ENCODE results near the gene RBM7.

The RBM7 gene

GRCh38 chr11:114368918-114369680, 31.4 kb upstream of the RBM7 start:
- Histone ChIP-seq H3K27ac (ENCODE audit: insufficient read depth, low read depth, low read length, poor library complexity, severe bottlenecking) (no peak overlapping the region), H3K36me3 (ENCODE audit: control insufficient read depth, insufficient read depth, low read length) (no peaks in the 10 kb centered on the region), H3K27me3 (ENCODE audit: control insufficient read depth, insufficient read depth, low read length, poor library complexity, severe bottlenecking) (no peaks in the 10 kb centered on the region), H3K4me1 (ENCODE audit: control insufficient read depth, insufficient read depth, low read length) (no peaks in the 10 kb centered on the region), H3K9me3 (ENCODE audit: control insufficient read depth, low read length) (no peaks in the 10 kb centered on the region), H3K4me3 (ENCODE audit: insufficient read depth, low read depth, low read length) (no peak overlapping the region)
- 94 to 95% methylated on average over 5 of the region's 5 CpGs for WGBS, 2 experiments

- H3K27ac ChIP-seq (ENCODE audit: insufficient read depth, low read depth, low read length, poor library complexity, severe bottlenecking): no peak overlapping the region
- H3K4me1 ChIP-seq (ENCODE audit: control insufficient read depth, insufficient read depth, low read length): peaks cover 6% of the 10 kb centered on the region
- H3K36me3 ChIP-seq (ENCODE audit: control insufficient read depth, insufficient read depth, low read length): no peaks in the 10 kb centered on the region
- 95 to 99% methylated on average over 3 of the region's 3 CpGs for WGBS, 2 experiments
- H3K4me3 ChIP-seq (ENCODE audit: insufficient read depth, low read depth, low read length): no peak overlapping the region
- H3K27me3 ChIP-seq (ENCODE audit: control insufficient read depth, insufficient read depth, low read length, poor library complexity, severe bottlenecking): no peaks in the 10 kb centered on the region
- no peaks in the 10 kb centered on the region for H3K9me3 ChIP-seq (ENCODE audit: control insufficient read depth, low read length)
These were observed 25.4 kb upstream of the RBM7 start for GRCh38 chr11:114375052-114375451.

DNA sequence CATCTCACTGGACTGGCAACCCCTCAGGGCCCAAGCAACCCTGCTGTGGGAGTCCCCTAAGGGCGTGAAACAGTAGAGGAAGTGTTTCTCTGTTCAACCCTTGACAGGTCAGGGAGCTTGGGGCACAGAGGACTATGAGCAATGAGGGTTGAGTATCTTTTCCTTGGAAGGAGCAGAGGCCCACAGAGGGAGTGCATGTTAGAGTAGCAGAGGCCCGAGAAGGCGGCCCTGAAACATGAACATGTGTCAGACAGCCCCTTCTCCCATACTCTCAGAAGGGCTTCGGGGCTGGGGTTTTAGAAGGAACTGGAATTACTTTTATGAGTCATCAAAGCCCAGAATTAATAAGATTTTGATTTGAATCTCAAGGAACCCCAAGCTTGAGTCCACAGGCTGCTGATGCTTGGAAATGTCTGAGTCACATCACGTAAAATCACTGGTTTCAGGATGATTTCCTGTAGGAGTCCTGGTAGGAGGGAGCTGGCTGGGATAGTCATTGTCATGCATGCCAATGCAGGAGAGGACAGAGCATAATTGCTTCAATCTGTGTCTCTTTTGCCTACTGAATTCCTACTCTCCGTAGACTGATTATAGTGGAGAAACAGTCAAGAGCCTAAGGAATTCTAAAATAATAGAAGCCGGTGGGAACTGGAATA, 22.7 kb upstream of the RBM7 start:
- H3K4me3 ChIP-seq (ENCODE audit: insufficient read depth, low read depth, low read length): no peak overlapping the region
- WGBS, 2 experiments: 85 to 87% methylated on average over 6 to 7 of the region's 7 CpGs

DNA sequence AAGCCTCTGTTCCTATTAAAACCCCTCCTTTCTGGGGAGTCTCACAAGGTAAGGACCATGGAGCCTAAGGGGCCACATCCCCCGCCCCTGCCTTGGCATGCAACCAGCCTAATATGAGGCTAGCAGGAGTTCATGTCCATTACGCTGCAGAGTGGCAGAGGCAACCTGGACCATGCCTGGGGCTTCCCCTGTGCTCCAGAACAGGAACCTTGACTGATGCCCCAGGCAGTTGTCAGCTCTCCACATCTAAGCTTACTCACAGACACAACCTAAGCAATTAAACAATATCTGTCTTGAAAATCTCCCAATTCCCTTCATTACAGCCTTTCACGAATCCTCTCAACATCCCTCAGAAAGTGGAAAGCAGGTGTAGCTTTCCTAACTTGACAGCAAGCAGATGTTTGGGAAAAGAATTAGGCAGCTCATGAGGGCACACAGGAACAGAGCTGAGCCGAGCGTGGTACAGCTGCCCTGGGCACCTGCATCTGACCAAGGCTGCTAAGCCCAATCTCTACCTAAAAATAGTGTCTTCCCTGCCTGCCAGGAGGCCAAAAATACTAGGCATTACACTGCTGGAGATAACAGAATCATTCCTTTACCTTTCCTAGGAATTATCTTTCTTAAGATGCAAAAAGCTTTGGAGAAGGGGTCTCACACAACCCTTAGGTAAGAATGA, 20.9 kb upstream of the RBM7 start:
- no peak overlapping the region for H3K4me3 ChIP-seq (ENCODE audit: insufficient read depth, low read depth, low read length)
- H3K27ac ChIP-seq (ENCODE audit: insufficient read depth, low read depth, low read length, poor library complexity, severe bottlenecking): no peak overlapping the region
- WGBS, 2 experiments: 92 to 95% methylated on average over 5 of the region's 5 CpGs

More for the DNA sequence above, 22.7 kb upstream of the RBM7 start:
- no peak overlapping the region for H3K27ac ChIP-seq (ENCODE audit: insufficient read depth, low read depth, low read length, poor library complexity, severe bottlenecking)
- H3K4me1 ChIP-seq (ENCODE audit: control insufficient read depth, insufficient read depth, low read length): peaks cover 6% of the 10 kb centered on the region
- H3K9me3 ChIP-seq (ENCODE audit: control insufficient read depth, low read length): no peaks in the 10 kb centered on the region
- H3K36me3 ChIP-seq (ENCODE audit: control insufficient read depth, insufficient read depth, low read length): no peaks in the 10 kb centered on the region
- H3K27me3 ChIP-seq (ENCODE audit: control insufficient read depth, insufficient read depth, low read length, poor library complexity, severe bottlenecking): no peaks in the 10 kb centered on the region

GRCh38 chr11:114382509-114382908, 18.0 kb upstream of the RBM7 start:
- Histone ChIP-seq H3K27ac (ENCODE audit: insufficient read depth, low read depth, low read length, poor library complexity, severe bottlenecking) (no peak overlapping the region), H3K36me3 (ENCODE audit: control insufficient read depth, insufficient read depth, low read length) (no peaks in the 10 kb centered on the region), H3K27me3 (ENCODE audit: control insufficient read depth, insufficient read depth, low read length, poor library complexity, severe bottlenecking) (no peaks in the 10 kb centered on the region), H3K4me3 (ENCODE audit: insufficient read depth, low read depth, low read length) (no peak overlapping the region), H3K9me3 (ENCODE audit: control insufficient read depth, low read length) (no peaks in the 10 kb centered on the region), H3K4me1 (ENCODE audit: control insufficient read depth, insufficient read depth, low read length) (peaks cover 6% of the 10 kb centered on the region)
- WGBS, 2 experiments: 82 to 98% methylated on average over 1 to 3 of the region's 3 CpGs

More for the DNA sequence above, 20.9 kb upstream of the RBM7 start:
- Histone ChIP-seq H3K27me3 (ENCODE audit: control insufficient read depth, insufficient read depth, low read length, poor library complexity, severe bottlenecking) (no peaks in the 10 kb centered on the region), H3K9me3 (ENCODE audit: control insufficient read depth, low read length) (no peaks in the 10 kb centered on the region), H3K36me3 (ENCODE audit: control insufficient read depth, insufficient read depth, low read length) (no peaks in the 10 kb centered on the region), H3K4me1 (ENCODE audit: control insufficient read depth, insufficient read depth, low read length) (peaks cover 6% of the 10 kb centered on the region)

- 100% methylated on average over 1 of the region's 1 CpG for WGBS, 2 experiments
- no peaks in the 10 kb centered on the region for H3K9me3 ChIP-seq (ENCODE audit: control insufficient read depth, low read length)
- H3K4me1 ChIP-seq (ENCODE audit: control insufficient read depth, insufficient read depth, low read length): no peaks in the 10 kb centered on the region
- H3K4me3 ChIP-seq (ENCODE audit: insufficient read depth, low read depth, low read length): no peak overlapping the region
- no peaks in the 10 kb centered on the region for H3K27me3 ChIP-seq (ENCODE audit: control insufficient read depth, insufficient read depth, low read length, poor library complexity, severe bottlenecking)
- no peaks in the 10 kb centered on the region for H3K36me3 ChIP-seq (ENCODE audit: control insufficient read depth, insufficient read depth, low read length)
- H3K27ac ChIP-seq (ENCODE audit: insufficient read depth, low read depth, low read length, poor library complexity, severe bottlenecking): no peak overlapping the region
These were observed 16.0 kb upstream of the RBM7 start for GRCh38 chr11:114384487-114384886.

DNA sequence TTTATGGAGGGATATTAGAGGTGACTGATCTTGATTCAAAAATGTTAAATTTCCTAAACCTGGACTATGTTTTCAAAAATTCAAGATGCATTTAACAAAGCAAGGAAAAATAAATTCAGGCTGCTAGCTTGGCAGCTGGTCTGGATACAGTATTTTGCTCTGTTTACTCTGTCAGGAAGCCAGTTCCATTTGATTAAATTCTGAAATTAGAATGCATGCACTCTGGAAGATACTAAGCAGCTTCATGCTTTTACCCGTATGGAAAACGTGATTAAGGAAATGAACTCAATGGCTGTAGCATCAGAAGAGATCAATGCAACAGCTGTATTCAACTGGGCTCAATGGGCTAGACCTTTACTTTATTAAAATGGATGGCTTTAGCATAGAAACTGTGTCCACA, 14.3 kb upstream of the RBM7 start:
- Histone ChIP-seq H3K36me3 (ENCODE audit: control insufficient read depth, insufficient read depth, low read length) (no peaks in the 10 kb centered on the region), H3K4me1 (ENCODE audit: control insufficient read depth, insufficient read depth, low read length) (no peaks in the 10 kb centered on the region), H3K9me3 (ENCODE audit: control insufficient read depth, low read length) (no peaks in the 10 kb centered on the region), H3K27ac (ENCODE audit: insufficient read depth, low read depth, low read length, poor library complexity, severe bottlenecking) (no peak overlapping the region), H3K4me3 (ENCODE audit: insufficient read depth, low read depth, low read length) (no peak overlapping the region), H3K27me3 (ENCODE audit: control insufficient read depth, insufficient read depth, low read length, poor library complexity, severe bottlenecking) (no peaks in the 10 kb centered on the region)
- 97 to 99% methylated on average over 2 of the region's 2 CpGs for WGBS, 2 experiments

GRCh38 chr11:114386545-114386944, 13.9 kb upstream of the RBM7 start:
- no peak overlapping the region for H3K4me3 ChIP-seq (ENCODE audit: insufficient read depth, low read depth, low read length)
- WGBS, 2 experiments: 100% methylated on average over 1 of the region's 1 CpG; no CpG with 5 or more reads in 1 of the 2 experiments
- H3K36me3 ChIP-seq (ENCODE audit: control insufficient read depth, insufficient read depth, low read length): no peaks in the 10 kb centered on the region
- H3K4me1 ChIP-seq (ENCODE audit: control insufficient read depth, insufficient read depth, low read length): no peaks in the 10 kb centered on the region
- no peaks in the 10 kb centered on the region for H3K9me3 ChIP-seq (ENCODE audit: control insufficient read depth, low read length)
- H3K27me3 ChIP-seq (ENCODE audit: control insufficient read depth, insufficient read depth, low read length, poor library complexity, severe bottlenecking): no peaks in the 10 kb centered on the region
- H3K27ac ChIP-seq (ENCODE audit: insufficient read depth, low read depth, low read length, poor library complexity, severe bottlenecking): no peak overlapping the region

GRCh38 chr11:114392735-114393667, 7.5 kb upstream of the RBM7 start:
- H3K36me3 ChIP-seq (ENCODE audit: control insufficient read depth, insufficient read depth, low read length): no peaks in the 10 kb centered on the region
- H3K4me3 ChIP-seq (ENCODE audit: insufficient read depth, low read depth, low read length): no peak overlapping the region
- no peaks in the 10 kb centered on the region for H3K4me1 ChIP-seq (ENCODE audit: control insufficient read depth, insufficient read depth, low read length)
- 90 to 93% methylated on average over 2 to 4 of the region's 4 CpGs for WGBS, 2 experiments
- H3K27ac ChIP-seq (ENCODE audit: insufficient read depth, low read depth, low read length, poor library complexity, severe bottlenecking): no peak overlapping the region
- no peaks in the 10 kb centered on the region for H3K27me3 ChIP-seq (ENCODE audit: control insufficient read depth, insufficient read depth, low read length, poor library complexity, severe bottlenecking)
- H3K9me3 ChIP-seq (ENCODE audit: control insufficient read depth, low read length): no peaks in the 10 kb centered on the region

All from ectodermal cell (in vitro differentiated cells).